Right hindlimb (tissue), 1 donor: ENCODE results near the gene SYN1.

Experiments
- DNase-seq: peaks from one replicate; pipeline ENCODE4 v3.0.0-alpha.2; 2018

Gene SYN1

GRCh38 chrX:47593522-47593921 lies 26.1 kb downstream of the SYN1 start:
- DNase-seq, result no peak

GRCh38 chrX:47590984-47591383 lies 28.7 kb downstream of the SYN1 start:
- no peak for DNase-seq

DNA sequence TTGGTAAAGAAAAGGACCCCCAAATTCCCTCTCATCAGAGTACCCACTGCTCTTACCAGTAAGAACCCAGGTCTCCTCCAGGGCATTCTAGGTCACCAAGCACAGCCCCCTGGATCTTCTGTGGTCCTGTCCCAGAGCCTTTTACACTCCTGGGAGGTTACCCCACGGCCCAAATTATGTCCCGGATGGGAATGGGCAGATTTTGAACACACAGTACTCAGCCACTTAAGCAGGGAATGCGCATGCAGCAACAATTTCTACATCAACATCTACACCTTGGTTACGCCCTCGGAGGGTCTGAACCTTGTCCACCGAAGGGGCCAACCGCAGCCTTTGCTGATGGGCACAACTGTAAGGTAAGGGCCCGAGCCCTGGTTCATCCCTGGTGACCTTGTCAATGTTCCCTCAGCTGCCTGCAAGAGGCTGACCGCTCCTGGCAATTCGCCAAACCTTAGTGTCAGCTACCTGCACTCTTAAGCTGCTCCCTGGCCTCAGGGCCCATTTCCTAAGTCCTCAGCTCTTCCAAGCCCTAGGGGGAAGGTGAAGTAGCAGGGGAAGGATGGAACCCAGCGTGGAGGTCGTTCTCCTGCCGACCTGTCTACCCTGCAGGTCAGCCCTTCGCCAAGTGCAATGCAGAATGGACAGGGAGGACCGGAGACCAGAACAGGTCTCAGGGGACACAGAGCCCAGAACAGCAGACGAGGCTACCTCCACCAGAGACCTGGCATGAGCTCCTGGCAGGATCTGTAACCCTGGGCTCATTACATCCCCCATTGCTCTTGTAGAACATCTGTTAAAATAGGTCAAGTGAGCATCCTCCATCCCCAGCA lies 31.5 kb downstream of the SYN1 start:
- DNase-seq, result no peak

DNA sequence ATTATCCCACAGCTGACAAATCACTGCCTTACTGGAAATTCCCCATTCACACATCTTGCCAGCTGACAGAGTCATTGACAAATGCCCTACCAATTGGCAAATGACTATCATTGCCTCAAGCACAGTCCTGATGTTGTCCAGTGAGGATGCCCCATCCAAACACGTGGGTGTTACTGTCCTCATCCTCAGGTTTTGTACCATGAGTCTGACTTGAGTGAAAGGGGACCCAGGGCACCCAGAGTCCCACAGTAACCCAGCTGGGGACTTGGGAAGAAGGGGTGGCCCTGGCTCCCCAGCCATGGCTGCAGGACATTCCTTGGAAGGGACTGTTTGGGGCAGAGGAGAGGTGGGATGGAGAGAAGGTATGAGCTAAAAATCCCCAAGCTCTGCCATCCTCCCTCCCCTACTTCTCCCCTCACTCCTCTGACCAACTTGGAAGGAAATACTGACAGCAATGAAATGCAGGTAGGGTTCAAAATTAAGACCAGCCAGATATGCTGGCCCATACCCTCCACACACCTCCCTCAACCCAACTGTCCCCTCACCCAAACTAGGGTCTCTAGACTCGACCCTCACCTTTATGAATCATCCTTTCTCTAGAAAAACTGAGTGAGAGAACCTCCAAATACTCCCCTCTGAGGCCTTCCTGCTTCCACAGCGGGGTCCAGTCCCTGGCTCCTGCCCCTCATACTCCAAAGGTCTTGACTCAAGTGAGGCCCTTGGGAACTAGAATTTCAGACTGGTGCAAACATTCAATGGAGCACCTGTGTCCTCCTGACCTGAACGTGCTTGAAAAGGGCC lies 32.4 kb downstream of the SYN1 start:
- no peak for DNase-seq

DNA sequence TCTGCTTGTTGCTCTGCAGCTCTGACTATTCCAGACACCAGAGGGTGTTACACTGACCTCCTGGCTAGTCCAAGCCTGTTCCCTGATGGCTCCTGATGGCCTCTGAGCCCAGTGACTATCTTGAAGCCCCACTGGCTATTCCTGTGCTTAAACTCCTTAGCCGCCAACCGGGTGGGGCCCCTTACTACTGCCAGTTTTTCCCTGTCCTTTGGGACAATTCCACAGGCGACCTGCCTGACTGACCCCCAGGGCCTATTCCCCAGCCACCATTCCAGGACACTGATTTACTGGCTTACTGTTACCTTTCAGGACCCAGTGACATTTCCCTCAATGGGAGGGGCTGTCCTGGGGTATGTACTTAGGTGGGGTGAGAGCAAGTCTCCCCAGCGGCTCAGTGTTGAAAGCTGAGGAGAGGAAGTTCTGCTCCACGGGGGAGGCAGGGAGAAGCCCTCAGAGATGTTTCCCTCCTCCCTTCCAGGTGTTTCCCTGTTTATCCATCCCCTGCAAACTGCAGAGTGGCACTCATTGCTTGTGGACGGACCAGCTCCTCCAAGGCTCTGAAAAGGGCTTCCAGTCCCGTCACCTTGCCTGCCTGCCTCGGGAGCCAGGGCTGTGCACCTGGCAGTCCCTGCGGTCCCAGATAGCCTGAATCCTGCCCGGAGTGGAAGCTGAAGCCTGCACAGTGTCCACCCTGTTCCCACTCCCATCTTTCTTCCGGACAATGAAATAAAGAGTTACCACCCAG lies 33.4 kb downstream of the SYN1 start:
- no peak for DNase-seq

GRCh38 chrX:47585273-47585672 lies 34.4 kb downstream of the SYN1 start:
- no peak for DNase-seq

GRCh38 chrX:47584714-47585113 lies 34.9 kb downstream of the SYN1 start:
- DNase-seq, result no peak

- DNase-seq, result no peak
These were observed 36.3 kb downstream of the SYN1 start for GRCh38 chrX:47583240-47583861.

DNA sequence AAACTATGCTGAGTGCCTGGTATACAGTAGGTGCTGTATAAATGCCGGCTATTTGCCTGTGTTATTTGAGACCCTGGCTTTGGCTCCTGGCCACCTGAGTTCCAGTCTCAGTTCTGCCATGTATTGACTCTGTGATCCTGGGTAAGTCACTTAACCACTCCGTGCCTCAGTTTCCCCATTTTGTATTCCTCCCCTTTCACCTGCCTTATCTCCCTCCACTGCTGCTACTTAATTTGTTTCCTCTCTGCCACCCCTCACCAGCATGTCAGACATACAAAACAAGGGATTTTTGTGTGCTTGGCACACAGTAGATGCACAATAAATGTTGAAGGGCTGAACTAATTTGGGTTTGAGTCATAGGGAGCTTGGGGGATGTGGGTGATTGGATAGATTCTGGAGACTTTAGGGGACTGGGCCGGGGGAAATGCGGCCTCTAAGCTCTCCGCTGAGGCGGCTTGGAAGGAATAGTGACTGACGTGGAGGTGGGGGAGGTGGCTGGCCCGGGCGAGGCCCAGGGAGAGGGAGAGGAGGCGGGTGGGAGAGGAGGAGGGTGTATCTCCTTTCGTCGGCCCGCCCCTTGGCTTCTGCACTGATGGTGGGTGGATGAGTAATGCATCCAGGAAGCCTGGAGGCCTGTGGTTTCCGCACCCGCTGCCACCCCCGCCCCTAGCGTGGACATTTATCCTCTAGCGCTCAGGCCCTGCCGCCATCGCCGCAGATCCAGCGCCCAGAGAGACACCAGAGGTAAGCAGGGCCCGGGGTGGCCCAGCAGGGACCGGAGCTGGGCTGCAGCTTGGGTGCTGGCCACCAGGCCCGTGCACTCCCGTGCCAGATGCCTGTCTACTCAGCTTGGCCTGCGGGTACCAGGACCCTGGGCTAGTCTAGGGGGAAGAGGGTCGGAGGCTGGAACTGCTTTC lies 37.7 kb downstream of the SYN1 start, which contains the start of gene TIMP1:
TSS of gene TIMP1 (plus strand) at position 706 of the 917 bp plus-strand sequence. CDS start 980 bp downstream, outside the sequence.
- peak; percentile 95 for DNase-seq

- DNase-seq, result no peak
These were observed 40.1 kb downstream of the SYN1 start for GRCh38 chrX:47579537-47579936.

- no peak for DNase-seq
These were observed 41.0 kb downstream of the SYN1 start for GRCh38 chrX:47578692-47579091.

GRCh38 chrX:47577901-47578300 lies 41.8 kb downstream of the SYN1 start:
- DNase-seq, result no peak

DNA sequence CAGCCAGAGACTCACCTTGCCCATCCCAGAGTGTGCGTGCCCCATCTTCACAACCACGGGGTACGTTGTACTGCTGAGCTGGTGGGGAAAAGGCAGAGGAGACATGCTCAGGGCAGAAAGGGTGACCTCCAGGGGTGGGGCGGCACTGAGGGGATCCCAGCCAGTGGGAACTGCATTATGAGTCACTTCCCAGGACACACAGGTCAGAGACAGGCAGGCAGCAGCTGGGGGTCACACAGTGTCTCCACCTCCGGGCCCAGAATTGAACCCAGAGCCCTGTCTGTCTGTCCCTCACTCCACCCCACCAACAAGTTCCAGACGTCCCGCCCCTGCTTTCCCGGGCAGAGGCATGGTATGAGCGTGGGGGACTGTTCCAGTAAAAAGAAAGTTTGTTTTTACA lies 42.2 kb downstream of the SYN1 start:
- DNase-seq, result no peak

- DNase-seq, result no peak
These were observed 43.4 kb downstream of the SYN1 start for GRCh38 chrX:47576021-47576898.

DNA sequence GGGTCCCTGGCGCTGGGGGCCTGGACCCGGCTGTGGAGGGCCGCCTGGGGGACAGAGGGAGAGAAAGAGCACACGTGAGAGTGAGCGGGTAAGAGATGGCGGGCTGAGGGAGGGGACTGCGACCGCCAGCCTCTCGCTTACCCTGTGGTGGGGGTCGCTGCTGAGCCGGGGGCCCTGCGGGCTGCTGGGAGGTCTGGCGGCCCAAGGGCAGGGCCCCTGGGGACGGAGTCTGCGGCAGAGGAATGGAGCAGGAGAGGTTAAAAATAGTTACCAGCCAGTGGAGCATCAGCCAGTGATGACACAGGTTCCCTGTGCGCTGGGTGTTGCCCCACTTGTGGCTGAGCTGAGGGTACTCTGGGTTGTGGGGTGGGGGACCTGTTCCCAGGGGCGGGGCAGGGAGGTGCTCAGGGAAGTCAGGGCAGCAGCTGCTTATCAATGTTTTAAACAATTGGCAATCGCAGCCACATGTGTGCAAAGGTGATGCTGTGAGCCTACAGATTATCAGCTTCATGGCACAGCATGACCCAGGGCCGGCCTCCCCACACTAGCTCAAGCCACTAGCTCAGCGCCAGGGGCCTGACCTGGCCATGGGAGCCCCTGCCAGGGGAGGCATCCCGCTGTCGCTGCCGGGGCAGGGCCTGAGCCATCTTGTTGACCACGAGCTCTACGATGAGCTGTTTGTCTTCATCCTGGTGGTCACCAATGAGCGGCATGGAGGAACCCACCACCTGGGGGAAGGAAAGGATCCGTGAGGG lies 44.9 kb downstream of the SYN1 start:
- DNase-seq, result peak; percentile 29

DNA sequence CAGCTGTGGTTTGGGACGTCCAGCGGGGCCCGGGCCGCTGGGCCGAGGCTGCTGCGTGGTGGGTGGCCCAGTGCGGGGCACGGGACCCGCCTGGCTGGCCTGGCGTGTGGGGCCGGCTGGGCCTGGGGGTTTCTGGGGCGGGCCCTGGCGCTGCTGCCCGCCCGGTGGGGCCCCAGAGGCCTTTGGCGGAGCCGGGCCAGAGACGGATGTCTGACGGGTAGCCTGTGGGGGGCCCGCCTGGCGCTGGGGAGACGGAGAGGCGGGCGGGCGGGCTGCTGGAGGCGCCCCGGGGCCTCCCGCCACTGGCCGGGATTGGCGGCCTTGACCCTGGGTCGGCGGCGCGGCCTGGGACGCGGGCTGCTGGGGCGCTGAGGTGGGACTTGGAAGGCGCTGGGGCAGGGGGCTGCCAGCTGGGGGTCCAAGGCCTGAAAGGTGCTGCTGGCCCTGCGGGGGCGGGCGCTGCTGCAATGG lies 45.5 kb downstream of the SYN1 start:
- peak; percentile 45 for DNase-seq

GRCh38 chrX:47573341-47574075 lies 46.1 kb downstream of the SYN1 start:
- peak; percentile 86 for DNase-seq

DNA sequence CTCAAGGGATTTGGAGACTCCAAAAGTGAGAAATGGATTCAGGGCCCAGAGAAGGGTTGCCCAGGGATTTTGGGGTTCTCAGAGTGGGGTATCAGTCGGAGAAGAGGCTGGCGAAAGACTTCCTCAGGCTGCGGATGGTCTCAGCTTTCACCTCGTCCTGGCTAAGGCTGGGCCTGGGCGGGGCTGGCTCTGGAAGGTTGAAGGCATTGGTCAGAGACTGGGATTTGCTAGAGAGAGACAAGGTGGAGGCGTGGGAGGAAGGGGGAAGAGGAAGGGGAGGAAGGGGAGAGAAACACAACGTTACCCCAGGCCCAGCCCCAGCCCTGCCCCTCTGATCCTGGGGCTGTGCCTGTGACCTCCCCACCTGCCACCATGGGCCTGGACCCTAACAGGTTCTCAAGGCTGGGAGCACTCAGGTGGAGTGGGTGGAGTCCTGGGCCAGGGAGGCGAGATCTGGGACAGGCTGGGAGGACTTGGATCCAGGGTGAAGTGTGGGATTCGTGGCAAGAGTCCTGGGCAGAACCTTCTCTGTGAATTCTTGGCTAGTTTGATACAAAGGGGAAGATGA lies 46.8 kb downstream of the SYN1 start:
- DNase-seq, result no peak

DNA sequence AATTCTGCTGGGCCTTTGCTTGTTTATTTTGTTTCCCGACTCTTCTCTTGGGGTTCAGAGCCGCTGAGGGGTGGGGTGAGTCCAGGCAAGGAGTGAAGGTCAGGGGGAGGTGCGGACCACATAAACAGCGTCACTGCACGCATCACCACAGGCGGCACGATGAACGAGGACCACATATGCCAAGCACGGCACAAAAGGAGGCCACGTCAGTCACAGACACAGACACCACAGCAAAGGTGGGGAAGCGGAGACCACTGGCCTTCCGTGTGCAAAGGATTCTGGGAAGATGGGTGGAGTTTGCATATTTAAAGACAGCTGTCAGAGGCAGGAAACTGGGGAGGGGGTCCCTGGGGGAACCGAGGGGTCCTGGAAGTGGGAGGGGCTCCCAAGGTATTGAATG lies 47.8 kb downstream of the SYN1 start:
- DNase-seq, result no peak
